Measurements from ENCODE around the gene ZMIZ2.
"Not testable (repeated sequence)": the region's sequence is repeated elsewhere in the genome, so short reads cannot be mapped to it uniquely, and the experiment has no call there.

The ZMIZ2 gene

DNA sequence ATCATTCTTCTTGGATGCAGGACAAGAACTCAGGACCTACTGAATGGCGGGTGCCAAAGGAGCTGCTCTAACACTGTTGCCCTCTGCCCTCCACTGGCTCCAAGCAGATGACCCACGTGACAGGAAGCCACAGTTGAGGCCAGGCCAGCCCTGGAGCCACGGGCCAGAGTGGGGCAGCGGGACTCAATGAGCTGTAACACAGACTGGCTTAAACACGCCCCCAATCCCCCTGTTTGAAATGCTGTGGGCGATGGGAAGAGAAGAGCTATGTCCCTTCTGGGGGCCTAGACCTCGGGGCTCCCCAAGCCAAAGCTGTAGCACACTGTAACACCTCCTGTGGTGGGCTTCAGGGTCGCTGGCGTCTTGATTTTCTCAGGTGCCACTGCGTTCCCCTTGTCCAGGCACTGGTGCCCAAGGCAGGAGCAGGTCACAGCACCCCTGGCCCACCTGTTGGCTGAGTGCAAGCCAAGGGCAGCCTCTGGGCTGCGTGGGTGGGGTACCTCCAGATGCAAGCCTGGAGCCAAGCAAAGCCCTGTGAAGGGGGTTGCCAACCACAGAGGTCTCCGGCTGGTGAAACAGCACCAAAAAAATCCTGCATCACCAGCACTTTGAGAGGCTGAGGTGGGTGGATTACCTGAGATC lies 18.6 kb upstream of the ZMIZ2 start:
- DNase-seq, result peak in 1 of 3 donors; percentile 18

DNA sequence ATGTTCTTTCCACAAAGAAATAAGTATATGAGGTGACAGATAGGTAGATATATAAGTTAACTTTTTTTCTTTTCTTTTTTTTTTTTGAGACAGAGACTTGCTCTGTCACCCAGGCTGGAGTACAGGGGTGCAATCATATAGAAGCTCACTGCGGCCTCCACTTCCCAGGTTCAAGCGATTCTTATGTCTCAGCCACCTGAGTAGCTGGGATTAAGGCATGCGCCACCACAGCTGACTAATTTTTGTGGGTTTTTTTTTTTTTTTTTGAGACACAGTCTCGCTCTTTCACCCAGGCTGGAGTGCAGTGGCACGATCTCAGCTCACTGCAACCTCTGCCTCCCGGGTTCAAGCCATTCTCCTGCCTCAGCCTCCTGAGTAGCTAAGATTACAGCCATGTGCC lies 15.7 kb upstream of the ZMIZ2 start:
- DNase-seq, result not testable (repeated sequence)

DNA sequence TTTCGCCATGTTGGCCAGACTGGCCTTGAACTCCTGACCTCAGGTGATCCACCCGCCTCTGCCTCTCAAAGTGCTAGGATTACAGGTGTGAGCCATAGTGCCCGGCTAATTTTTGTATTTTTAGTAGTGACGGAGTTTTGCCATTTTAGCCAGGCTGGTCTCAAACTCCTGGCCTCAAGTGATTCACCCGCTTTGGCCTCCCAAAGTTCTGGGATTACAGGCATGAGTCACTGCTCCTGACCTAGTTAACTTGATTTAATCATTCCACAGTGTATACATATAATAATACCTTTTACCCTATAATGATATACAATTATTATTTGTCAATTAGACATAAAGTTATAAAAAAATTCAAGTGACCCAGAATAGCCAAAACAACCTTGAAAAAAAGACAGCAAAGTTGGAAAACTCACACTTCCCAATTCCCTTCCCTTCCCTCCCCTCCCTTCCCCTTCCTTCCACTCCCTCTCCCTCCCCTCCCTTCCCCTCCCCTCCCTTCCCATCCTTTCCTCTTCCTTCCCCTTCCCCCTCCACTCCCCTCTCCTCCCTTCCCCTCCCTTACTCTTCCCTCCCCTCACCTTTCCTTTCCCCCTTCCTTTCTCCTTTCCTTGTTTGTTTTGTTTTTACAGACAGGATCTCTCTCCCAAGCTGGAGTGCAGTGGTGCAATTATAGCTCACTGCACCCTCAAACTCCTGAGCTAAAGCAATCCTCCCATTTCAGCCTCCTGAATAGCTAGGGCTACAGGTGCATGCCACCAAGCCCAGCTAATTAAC lies 14.8 kb upstream of the ZMIZ2 start:
- peak; percentile 35 to 58 (median 58) for DNase-seq

DNA sequence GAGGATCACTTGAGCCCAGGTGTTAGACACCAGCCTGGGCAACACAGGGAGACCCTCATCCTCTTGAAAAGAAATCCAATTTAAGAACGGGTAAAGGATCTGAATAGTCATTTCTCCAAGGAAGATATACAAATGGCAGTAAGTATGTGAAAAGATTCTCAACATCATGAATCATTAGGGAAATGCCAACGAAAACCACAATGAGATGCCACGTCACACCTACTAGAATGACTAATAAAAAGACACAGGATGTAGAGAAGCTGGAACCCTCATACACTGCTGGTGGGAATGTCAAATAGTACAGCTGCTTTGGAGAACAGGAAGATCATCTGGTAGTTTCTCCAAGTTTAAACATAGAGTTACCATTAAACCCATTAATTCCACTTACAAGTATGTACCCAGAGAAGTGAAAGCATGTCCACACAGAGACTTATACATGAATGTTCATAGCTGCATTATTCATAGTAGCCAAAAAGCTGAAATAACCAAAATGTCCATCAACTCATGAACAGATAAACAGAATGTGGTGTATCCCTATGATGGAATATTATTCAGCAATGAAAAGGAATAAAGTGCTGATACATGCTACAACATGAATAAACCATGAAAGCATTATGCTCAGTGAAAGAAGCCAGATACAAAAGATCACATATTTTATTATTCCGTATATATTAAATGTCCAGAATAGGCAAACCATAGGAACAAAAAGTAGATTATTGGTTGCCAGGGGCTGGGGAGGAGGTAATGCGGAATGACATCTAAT lies 13.1 kb upstream of the ZMIZ2 start:
- DNase-seq, result peak; percentile 86 to 98 (median 97)

DNA sequence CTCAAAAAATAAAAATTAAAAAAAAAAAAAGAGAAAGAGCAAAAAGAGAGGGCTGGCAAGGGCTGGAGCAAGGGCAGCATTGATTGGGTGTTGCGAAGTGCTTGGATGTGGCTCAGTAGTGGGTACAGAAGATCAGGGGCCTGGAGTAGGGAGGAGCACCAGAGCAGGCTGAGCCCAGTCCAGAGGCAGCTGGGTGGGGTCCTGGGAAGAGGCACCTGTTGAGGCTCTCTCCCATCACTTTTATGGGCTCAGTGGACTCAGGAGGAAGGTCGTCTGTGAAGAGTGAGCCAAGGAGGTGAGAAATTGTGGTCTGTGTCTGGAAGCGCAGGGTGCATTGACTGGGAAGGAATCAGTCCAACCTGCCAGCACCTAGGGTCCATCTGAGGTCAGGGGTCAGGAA lies 11.8 kb upstream of the ZMIZ2 start:
- no peak for DNase-seq

DNA sequence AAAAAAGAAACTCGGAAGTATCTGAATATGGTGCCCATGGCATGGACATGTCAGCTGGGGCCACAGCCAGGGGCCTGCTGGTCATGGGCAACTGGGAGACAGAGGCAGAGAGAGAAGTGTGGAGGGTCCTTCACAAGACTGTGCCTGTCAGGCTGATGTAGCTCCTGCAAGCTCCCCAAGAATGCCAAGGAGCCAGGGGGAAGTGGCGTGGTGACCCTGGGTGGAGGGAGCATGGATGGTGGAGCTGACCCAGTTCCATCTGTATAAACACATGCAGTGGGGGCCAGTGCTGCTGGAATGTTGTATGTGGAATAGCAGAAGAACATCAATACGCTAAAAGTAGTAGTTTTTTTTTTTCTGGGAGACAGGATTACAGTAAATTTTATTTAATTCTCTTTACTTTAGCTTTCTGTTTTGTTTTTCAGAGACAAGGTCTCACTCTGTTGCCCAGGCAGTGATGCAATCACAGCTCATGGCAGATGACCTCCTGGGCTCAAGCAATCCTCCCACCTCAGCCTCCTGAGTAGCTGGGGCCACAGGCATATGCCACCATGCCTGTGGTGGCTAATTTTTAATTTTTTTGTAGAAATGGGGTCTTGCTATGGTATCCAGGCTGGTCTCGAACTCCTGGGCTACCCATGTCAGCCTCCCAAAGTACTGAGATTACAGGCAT lies 10.5 kb upstream of the ZMIZ2 start:
- DNase-seq, result peak; percentile 58 to 72 (median 59)

DNA sequence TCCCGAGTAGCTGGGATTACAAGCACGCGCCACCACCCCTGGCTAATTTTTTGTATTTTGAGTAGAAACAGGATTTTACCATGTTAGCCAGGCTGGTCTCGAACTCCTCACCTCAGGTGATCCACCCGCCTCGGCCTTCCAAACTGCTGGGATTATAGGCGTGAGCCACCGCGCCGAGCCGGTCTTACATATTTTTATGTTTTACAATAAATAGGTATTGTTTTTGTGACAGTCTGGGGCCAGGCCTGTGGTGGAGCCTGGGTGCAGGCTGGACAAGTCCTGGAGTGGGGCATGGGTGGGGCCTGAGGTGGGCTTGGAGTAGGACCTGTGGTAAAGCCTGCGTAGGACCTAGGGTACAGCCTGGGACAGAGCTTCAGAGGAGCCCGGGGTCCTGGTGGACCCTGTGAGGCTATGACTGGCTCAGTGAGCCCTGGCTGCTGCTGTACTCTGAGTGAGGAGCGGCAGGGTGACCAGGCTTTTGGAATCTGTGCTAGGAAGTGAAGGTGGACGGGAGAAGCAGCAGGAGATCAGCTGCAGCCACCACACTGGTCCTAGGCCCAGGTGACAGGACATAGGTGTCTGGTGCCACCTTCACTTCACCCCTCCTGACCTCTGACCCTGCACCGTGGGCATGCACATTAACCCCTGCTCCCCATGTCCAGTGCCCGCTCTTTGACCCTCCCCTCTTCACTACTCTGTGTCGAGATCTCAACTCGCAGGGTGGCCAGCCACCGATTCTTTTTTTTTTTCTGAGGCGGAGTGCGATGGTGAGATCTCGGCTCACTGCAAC lies 9.6 kb upstream of the ZMIZ2 start:
- DNase-seq, result no peak

DNA sequence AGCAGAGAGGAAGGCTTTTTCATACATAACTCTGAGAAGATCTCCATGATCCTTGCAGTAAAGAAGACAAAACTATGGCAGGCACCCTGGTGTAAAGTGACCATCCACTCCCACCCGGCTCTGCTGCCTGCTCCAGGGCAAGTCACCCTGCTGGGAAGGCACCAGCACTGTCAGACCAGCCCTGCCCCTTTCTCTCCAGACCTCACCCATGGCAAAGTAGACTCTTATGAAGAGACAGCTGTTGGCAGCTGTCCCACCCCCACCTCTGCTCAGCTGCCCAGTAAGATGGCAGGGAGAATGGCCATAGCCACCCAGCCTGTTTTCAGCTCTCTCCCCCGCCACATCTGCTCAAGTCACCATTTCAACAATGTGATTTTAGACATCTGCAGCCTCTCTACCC lies 8.6 kb upstream of the ZMIZ2 start:
- no peak for DNase-seq

DNA sequence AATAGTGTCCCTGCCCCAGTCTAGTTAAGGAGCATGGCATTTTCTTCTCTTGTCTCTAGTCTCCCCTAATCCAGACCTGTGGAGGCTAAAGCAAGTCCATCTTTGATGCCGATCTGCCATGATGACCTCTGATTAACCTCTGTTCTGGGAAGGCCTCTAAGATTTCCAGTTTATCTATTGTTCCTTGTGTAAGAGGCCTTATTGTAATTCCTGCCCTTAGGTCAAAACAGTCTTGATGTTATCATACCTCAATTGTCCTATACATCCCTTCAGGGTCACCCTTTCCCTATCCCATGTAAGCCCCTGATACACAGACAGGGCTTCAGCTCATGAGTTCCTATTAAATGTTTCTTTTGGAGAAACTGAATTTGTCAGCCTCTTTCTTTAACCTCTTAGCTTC lies 4.9 kb upstream of the ZMIZ2 start:
- no peak for DNase-seq

DNA sequence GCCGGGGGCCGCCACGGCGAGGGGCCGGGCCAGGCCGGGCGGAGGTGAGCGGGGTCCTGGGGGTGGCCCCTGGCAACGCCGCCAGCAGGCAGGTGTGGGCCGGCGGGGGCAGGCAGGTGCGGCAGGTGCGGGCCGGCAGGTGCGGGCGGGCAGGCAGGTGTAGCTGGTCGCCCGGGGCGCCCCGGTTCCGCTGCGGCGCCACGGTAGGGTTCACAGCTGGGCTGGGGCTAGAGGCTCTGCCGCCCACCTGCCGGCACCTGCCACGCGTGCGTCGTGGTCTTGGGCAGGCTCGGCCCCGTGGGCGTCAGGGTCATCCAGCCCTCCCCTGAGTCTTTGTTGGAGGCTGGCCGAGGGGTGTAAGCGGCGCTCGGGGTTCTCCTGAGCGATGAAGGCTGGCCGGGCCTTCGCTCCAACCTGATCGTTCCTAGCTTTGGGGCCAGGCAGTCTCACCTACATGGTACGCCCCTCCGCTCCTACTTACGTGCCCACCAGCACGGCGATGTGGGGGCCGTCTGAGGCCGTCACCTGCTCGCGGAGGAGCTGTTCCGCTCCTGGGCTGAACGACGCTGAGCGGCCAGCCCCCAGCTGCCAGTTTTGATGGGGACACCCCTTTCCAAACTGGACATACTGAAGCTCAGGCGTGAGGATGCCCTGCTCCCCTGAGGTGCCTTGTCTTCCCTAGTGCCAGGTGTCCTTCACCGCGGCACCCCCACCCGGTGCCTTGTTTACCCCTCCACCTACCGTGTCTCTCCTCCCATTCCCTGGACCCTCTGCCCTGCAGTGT lies 493 bp downstream of the ZMIZ2 start:
- DNase-seq, result peak in 2 of 3 donors; percentile 26 to 34

DNA sequence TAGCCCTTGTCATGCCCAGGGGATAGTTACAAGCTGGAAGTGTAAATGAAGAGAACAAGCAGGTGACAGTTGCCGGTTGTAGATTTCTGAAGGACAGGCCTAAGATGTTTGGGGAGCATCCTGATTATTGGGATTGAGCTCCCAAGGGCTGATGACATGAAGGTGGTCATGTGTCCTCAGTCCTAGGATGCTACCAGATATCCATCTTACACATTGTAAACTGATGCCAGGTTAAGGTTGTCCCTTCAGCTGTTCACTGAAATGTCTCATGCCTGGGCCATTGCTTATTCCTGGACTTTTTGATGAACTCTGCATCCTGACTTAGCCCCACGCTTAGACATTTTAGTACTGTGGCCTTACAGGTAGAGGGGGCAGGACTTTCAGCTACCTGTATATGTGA lies 1.3 kb downstream of the ZMIZ2 start:
- no peak for DNase-seq

DNA sequence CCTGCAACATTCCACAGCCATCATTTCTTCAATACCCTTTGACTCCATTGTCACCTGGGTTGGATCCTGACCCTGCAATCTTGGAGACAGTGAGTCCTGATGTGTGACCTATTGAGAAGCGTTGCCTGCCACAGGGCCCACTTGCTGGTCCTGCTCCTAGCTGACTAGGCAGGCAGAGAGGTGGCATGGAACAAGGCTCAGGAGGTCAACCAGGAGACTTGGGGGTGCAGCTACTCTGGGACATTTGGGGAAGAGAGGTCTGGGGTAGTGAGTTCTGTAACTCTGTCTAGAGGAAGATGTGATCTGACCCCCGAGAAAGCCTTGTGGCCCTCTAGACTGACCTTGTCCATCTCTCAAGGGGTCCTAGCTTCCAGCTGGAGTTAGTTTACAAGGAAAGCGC lies 1.8 kb downstream of the ZMIZ2 start:
- no peak for DNase-seq

DNA sequence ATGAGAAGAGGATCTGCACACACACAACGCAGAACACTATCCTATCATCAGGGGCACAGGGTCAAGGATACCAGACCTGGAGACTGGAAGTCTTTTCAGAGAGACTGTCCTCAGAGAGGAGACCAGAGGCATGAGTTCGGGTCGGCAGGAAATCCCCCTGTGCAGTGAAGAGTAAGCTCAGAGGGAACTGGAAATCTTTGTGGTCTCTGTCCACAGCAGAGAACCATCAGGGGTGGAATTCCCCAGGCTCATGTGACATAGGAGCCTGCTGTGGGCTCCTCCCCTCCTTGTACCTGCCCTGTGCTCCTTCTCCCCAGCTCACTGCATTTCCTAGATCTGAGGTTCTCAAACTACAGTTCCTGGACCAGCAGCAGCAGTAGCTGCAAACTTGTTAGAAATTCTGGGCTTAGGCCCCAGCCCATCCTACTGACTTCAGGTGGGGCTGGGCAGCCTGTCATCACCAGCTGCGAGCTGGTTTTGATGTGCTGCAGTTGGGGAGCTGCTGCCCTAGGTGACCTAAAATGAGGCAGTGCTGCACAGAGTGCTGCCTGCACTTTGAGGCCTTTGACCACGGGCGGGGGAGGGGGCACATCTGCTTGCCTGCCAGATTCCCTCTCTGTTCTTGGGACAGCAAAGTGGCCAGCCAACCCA lies 2.4 kb downstream of the ZMIZ2 start:
- peak; percentile 83 to 87 (median 86) for DNase-seq

DNA sequence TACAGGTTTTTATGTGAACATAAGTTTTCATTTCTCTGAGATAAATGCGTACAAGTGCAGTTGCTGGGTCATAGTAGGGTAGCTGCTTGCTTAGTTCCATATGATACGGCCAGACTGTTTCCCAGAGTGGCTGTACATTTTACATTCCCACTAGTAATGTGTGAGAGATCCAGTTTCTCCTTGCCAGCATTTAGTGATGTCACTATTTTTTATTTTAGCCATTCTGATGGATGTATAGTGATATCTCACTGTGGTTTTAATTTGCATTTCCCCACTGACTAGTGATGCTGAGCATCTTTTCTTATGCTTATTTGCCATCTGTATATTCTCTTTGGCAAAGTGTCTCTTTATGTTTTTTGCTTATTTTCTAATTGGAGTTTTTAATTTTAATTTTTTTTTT lies 4.2 kb downstream of the ZMIZ2 start:
- no peak for DNase-seq

DNA sequence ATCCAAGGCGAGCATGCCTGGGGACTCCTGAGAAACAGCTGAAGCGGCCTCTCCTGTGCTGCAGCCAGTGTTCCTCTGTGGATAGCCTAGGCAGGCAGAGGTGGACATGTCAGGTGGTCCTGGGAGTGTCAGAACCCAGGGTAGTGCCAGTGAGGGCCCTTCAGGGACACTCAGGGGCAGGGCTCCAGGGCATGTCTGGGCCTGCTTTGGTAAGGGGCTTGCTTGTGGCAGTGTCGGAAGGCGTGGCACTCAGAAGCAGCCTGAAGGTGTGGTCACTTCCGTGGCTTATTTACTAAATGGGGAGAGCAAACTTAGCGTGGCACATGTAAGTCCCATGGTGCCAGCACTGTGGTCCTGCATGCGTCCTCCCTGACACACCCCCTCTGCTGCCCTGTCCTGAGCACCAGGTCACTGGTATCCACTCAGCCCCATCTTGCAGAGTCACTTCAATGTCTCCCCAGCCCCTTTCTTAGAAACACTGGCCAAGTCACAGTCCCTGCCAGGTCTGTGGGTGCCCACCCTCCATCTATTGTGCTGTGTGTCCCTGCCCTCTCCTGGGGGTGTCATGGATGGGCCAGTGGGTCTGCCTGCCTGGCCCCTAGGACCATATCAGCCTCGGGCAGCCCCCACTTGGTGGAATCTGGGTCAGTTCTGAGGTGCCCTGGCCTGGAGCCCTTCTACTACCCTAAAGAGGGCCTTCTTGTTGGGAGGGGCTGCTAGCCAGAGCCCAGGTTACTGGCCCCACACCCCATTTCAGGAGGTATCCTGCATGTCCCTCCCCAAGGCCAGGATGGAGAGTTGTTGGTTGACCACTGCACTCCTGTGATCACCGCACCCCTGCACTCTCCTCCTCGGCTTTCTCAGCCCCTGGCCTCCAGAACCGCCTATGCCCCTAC lies 6.4 kb downstream of the ZMIZ2 start:
- DNase-seq, result no peak

DNA sequence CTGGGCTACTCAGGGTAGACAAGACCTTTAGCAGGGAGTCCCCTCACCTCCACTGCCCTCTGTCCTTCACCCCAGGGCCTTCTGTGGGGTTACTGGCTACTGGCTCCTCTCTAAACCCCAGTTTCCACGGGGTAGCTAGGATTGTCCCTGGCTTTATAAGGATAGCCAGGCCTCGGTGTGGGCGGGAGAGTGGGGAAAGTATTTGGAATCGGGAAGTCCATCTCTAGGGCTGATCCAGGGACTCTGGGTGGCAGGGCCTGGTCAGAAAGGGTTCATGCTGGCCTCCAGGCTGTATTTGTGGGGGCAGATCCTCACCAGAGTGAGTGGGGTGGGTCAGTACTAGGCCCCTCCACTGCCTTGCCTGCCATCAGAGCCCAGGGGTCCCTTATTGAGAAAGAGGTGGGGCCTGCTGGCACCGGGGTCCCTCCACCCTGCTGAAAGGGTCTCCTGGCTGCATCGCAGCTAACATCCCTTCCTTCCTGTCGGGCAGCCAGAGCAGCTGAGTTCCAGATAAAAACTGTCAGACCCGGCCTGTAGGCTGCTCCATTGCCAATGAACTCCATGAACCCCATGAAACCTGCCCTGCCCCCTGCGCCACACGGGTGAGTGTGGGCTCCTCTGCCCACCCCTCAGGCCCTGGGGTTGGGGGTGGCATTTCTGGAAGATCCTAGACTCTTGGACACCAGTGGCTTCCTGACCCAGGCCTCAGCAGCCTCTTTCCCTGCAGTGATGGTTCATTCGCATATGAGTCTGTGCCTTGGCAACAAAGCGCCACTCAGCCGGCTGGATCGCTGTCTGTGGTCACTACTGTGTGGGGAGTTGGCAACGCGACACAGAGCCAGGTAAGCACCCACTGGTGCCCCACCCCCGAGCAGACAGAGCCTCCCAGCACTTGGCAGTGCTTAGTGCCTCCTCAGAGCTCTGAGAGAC lies 7.3 kb downstream of the ZMIZ2 start:
- DNase-seq, result no peak

DNA sequence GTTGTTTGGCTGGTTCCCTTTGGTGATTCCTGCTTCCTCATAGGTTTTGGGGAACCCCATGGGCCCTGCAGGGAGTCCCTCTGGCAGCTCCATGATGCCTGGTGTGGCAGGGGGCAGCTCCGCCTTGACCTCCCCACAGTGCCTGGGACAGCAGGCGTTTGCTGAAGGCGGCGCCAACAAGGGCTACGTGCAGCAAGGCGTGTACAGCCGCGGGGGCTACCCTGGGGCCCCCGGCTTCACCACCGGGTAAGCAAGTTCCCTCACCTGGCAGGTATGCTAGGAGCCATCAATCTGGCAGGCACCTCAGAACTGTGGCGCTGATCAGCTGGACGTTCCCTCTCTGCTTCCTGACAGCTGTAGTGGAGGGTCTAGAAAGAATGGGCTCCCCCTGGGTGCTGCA lies 8.3 kb downstream of the ZMIZ2 start:
- DNase-seq, result no peak

DNA sequence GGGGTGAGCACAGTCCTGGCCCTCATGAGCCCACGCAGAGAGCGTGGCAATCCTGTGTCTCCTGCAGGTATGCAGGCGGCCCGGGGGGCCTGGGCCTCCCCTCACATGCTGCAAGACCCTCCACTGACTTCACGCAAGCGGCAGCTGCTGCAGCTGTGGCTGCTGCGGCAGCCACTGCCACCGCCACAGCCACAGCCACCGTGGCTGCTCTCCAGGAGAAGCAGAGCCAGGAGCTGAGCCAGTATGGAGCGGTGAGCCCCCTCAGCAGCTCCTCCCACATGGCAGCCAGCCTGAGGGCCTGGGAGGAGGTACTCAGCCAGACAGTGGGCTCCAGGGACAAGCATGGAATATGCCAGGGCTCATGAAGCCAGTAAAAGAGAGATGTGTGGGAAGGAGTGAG lies 8.7 kb downstream of the ZMIZ2 start:
- no peak for DNase-seq

DNA sequence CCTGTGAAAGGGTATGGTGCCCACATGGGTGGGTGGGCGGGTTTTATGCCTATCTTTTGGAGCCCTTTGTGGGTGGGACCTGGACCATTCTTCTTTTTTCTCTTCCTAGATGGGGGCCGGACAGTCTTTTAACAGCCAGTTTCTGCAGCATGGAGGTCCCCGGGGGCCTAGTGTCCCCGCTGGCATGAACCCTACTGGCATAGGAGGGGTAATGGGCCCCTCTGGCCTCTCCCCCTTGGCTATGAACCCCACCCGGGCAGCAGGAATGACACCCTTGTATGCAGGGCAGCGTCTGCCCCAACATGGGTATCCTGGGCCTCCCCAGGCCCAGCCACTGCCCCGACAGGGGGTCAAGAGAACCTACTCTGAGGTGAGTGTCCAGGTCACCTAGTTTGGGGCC lies 9.1 kb downstream of the ZMIZ2 start:
- no peak for DNase-seq
